HL-60/S4 treated with phorbol 12-myristate 13-acetate at 8.2 ng/mL for 4 days and 3 days (cell line): ENCODE data around the gene METRN.

ENCODE experiments used
- in situ Hi-C: fragments of 300-500 bp; cut with MboI; formaldehyde crosslinking; loops from 2 replicates; pipeline ENCODE4 v1.15.0; 2022; ENCODE audit warnings: low sequenced_read_pairs

METRN gene

GRCh38 chr16:767743-768235, 52.9 kb downstream of the METRN start:
- in situ Hi-C loops: no loop called here

GRCh38 chr16:768428-768827, 53.5 kb downstream of the METRN start:
- in situ Hi-C loops: no loop called here
